Sigmoid colon (tissue), 4 donors: ENCODE data around the gene TPM4.

ENCODE experiments used
- EP300 ChIP-seq, 4 donors: sonication (generic); formaldehyde crosslinking; IDR thresholded peaks; one replicate each; pipeline ENCODE4 v1.6.1; 2017; ENCODE audit warnings: antibody characterized with exemption in 4 of 4
- POLR2A ChIP-seq, 2 donors: fragments of 450-650 bp; IDR thresholded peaks; one replicate each; pipeline ENCODE4 v1.6.1; 2016; ENCODE audit warnings: antibody characterized with exemption in 2 of 2, mild to moderate bottlenecking in 2 of 2, moderate library complexity in 2 of 2
- POLR2AphosphoS5 ChIP-seq, 4 donors: sonication (generic); formaldehyde crosslinking; IDR thresholded peaks; one replicate each; pipeline ENCODE4 v1.6.1; 2017; ENCODE audit warnings: antibody characterized with exemption in 4 of 4
- TF ChIP-seq, protein P1 (sequence below), 4 experiments: fragments of 450-650 bp in 3 of 4; fragments of 200-600 bp in 1 of 4; IDR thresholded peaks; one replicate each; pipeline ENCODE4 v1.5.1; 2016 to 2019; ENCODE audit warnings: antibody characterized with exemption in 4 of 4, mild to moderate bottlenecking in 3 of 4, moderate library complexity in 2 of 4

GRCh38 chr19:16076154-16076957 is at the start of gene TPM4:
- TF ChIP-seq POLR2AphosphoS5 (IDR thresholded peaks at IDR 0.05) (peak; percentile 94 to 97 (median 95)), POLR2A (IDR thresholded peaks at IDR 0.05) (peak in 1 of 2 donors; percentile 35), EP300 (IDR thresholded peaks at IDR 0.05) (peak; percentile 62 to 96 (median 96))
- TF ChIP-seq, protein P1, sequence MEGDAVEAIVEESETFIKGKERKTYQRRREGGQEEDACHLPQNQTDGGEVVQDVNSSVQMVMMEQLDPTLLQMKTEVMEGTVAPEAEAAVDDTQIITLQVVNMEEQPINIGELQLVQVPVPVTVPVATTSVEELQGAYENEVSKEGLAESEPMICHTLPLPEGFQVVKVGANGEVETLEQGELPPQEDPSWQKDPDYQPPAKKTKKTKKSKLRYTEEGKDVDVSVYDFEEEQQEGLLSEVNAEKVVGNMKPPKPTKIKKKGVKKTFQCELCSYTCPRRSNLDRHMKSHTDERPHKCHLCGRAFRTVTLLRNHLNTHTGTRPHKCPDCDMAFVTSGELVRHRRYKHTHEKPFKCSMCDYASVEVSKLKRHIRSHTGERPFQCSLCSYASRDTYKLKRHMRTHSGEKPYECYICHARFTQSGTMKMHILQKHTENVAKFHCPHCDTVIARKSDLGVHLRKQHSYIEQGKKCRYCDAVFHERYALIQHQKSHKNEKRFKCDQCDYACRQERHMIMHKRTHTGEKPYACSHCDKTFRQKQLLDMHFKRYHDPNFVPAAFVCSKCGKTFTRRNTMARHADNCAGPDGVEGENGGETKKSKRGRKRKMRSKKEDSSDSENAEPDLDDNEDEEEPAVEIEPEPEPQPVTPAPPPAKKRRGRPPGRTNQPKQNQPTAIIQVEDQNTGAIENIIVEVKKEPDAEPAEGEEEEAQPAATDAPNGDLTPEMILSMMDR (IDR thresholded peaks at IDR 0.05) = no peak
